ENCODE measurements around the gene PNKD.

Gene PNKD

DNA sequence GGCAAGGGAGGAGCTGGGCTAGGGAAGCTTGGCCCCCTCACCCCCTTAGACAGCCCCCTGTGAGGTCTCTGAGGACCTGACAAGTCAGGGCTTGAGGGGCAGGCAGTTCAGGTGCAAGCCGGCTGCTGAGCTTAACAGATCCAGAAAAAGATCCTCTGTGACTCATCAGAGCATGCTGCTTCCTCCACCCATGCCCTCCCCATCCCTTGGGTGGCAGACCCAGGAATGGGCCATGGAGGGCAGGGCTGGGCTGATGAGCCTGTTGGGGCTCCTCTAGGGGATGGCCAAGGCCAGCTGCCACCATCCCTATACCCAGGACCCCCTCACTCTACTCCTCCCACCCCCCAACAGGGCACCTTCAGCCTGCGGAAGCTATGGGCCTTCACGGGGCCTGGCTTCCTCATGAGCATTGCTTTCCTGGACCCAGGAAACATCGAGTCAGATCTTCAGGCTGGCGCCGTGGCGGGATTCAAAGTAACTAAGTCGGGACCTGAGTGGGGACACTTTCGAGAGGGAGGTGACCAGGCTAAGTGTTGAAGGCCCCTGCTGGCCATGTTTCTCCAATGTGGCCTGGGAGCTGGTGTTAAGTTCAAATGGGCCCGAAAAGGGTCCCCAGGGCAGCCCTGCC lies 113.7 kb downstream of the PNKD start:
- peak; percentile 81 for DNase-seq

DNA sequence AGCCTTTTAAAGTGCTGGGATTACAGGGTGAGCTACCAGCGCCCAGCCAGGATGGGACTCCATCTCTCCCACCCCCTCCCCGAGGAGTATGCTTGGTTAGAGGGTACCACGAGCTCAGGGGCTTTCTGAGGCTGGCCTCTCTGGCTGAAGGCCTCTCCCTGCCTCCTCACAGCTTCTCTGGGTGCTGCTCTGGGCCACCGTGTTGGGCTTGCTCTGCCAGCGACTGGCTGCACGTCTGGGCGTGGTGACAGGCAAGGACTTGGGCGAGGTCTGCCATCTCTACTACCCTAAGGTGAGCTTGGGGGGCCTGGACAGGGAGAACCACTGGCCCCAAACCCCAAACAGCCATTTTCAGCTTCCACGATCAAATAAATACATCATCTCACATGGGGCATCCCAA lies 114.7 kb downstream of the PNKD start:
- no peak for DNase-seq

DNA sequence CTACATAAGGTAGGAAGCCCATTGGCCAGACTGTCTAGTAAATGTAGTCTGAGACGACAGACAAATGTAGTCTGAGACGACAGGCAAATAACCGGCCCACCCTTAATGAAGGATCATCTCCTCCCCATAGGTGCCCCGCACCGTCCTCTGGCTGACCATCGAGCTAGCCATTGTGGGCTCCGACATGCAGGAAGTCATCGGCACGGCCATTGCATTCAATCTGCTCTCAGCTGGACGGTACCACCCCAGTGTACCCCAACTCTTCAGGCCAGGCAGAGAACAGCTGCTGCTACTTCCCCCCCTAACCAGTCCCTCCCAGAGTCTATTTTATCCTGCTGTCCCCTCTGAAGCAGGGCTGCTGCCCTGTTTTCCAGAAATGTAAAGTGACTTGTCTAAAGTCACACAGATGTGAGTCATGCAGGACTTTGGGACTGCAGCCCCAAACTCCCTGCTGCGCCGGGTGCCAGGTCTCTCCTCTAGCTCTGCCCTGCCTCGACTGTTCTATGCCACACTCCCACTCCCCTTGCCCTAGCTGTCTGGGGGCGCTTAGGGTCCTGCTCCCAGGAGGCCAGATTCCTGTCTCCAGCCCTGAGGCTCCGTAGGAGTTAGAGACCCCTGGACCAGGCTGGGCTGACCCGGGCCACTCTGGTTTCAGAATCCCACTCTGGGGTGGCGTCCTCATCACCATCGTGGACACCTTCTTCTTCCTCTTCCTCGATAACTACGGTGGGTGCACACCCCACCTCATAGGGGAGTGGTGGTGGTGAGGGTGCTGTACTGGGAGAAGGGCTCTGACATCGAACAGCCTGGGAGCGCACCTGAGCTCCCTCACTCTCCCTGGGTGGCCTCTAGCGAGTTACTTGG lies 116.4 kb downstream of the PNKD start:
- DNase-seq: no peak

DNA sequence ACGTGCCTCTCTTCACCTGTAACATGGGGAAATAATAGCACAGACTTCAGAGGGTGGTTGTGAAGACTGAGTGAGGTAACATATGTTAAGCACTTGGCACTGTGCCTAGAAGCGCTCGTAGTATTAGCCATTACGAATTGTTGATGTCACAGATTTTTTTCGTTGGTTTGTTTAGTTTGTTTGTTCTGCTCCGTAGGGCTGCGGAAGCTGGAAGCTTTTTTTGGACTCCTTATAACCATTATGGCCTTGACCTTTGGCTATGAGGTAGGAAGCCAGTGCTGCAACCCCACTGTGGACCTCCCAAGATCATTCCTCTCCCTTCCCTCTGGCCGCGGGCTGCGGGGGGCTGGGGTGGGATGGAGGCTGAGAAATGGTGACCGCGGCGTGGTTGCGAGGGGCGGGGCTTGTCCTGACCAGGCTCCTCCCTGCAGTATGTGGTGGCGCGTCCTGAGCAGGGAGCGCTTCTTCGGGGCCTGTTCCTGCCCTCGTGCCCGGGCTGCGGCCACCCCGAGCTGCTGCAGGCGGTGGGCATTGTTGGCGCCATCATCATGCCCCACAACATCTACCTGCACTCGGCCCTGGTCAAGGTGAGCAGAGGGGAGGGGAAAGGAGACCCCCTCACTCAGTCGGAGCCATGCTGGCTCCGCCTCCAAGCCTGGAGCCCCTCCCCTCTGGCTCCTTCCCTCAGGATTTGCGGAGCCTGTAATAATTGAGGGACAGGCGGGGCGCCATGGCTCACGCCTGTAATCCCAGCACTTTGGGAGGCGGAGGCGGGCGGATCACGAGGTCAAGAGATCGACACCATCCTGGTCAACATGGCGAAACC lies 117.3 kb downstream of the PNKD start:
- DNase-seq: peak; percentile 95

DNA sequence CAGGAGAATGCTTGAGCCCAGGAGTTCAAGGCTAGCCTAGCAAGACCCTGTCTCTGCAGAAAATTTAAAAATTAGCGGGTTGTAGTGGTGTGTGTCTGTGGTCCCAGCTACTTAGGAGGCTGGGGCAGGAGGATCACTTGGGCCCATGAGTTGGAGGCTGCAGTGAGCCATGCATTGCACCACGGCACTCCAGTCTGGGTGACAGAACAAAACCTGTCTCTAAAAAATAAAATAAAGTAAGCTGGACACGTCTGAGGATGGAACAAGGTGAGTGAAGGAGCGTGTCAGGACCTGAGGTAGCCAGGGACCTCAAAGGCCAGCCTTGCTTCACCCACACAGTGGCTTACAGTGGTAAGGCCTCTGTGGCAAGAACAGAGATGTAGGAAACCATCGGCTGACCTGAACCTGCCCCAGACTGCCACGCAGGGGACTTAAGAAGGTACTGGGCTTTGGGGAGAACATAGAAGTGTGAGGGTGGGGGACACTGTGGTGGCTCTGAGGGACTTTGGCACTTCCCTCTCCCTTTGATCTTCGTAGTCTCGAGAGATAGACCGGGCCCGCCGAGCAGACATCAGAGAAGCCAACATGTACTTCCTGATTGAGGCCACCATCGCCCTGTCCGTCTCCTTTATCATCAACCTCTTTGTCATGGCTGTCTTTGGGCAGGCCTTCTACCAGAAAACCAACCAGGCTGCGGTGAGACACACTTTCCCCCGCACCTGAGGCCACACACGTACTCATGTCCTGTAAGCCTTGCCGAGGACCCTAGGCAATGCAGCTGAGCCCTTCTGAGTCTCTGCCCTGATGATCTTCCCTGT lies 119.2 kb downstream of the PNKD start:
- DNase-seq: no peak

DNA sequence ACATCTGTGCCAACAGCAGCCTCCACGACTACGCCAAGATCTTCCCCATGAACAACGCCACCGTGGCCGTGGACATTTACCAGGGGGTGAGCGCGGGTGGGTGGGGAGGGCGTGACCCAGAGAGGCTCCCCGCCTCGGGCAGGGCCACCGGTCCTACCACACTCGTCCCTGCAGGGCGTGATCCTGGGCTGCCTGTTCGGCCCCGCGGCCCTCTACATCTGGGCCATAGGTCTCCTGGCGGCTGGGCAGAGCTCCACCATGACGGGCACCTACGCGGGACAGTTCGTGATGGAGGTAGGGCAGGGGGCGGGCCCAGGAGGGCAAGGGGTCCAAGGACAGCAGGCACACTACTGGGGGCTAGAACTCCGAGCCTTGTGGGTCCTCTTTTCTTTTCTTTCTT lies 120.9 kb downstream of the PNKD start:
- no peak for DNase-seq

DNA sequence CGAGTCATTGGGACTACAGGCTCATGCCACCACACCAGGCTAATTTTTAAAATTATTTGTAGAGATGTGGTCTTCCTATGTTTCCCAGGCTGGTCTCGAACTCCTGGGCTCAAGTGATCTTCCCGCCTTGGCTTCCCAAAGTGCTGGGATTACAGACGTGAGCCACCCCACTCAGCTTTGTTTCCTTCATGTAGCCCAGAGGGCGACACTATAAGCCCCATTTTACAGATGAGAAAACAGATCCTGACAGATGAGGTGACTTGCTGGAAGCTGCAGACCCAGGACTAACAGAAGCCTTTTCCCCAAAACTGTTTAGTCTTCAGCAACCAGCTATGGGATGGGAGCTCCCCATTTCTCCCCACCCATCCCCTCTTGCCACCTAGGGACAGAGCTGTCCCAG lies 122.1 kb downstream of the PNKD start:
- DNase-seq: no peak

DNA sequence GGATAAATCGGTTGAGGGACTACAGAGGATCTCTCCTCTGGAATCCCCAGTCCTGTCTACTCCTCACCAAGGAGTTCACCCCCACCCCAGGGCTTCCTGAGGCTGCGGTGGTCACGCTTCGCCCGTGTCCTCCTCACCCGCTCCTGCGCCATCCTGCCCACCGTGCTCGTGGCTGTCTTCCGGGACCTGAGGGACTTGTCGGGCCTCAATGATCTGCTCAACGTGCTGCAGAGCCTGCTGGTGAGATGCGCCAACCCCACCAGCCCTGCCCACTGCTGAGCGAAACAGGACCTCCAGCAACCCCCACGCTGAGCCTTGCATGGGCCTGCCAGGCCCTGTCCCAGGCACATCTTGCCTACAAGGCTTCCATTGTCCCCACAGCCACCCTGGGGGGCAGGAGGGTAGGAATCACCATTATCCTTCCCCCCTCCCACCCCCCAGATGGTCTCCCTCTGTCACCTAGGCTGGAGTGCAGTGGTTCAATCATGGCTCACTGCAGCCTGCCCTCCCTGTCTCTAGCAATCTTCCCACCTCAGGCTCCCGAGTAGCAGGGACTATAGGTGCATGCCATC lies 122.7 kb downstream of the PNKD start:
- no peak for DNase-seq

DNA sequence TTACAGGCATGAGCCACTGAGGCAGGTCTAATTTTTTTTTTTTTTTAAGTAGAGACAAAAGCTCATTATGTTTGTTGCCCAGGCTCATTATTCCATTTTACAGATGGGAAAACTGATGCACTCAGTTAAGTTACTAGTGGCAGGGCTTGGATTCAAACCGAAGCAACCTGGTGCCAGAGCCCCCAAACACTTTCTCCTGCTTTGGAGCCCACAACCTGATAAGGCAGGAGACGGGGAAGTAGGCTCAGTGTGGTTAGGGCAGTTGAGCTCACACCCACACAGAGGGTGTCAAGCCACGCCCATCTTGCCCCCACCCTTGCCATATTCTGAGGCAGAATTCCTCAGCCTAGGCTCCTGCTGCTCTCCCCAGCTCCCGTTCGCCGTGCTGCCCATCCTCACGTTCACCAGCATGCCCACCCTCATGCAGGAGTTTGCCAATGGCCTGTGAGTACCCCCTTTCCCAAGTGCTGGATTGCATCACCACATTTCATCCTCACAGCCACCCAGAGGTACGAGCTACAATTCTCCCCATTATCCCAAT lies 123.5 kb downstream of the PNKD start:
- DNase-seq: no peak

DNA sequence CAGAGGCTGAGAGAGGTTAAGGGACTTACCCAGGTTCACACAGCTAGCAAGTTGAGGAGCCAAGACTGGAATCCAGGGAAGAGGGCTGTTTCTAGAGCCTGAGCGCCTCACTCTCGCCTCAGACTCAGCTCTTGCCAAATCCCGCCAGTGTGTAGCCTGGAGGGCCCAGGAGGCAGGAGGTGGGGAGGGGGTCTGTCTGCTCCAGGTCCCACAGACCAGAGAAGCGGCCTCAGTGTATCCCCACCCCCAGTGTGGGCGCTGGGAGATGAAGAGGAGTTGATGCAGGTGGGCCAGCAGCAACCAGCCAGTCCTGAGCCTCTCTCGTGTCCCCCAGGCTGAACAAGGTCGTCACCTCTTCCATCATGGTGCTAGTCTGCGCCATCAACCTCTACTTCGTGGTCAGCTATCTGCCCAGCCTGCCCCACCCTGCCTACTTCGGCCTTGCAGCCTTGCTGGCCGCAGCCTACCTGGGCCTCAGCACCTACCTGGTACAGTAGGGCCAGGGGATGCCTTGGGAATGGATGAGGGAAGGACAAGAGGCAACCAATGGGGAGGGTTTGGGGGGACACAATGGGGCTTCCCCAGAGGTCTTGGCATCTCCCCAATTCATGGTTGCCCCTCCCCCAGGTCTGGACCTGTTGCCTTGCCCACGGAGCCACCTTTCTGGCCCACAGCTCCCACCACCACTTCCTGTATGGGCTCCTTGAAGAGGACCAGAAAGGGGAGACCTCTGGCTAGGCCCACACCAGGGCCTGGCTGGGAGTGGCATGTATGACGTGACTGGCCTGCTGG lies 124.2 kb downstream of the PNKD start:
- DNase-seq: no peak

DNA sequence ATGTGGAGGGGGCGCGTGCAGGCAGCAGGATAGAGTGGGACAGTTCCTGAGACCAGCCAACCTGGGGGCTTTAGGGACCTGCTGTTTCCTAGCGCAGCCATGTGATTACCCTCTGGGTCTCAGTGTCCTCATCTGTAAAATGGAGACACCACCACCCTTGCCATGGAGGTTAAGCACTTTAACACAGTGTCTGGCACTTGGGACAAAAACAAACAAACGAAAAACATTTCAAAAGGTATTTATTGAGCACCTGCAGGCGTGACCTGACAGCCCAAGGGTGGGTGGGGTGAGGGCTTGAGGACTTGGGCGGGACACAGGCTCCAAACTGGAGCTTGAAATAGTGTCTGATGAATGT lies 124.7 kb downstream of the PNKD start:
- no peak for DNase-seq

DNA sequence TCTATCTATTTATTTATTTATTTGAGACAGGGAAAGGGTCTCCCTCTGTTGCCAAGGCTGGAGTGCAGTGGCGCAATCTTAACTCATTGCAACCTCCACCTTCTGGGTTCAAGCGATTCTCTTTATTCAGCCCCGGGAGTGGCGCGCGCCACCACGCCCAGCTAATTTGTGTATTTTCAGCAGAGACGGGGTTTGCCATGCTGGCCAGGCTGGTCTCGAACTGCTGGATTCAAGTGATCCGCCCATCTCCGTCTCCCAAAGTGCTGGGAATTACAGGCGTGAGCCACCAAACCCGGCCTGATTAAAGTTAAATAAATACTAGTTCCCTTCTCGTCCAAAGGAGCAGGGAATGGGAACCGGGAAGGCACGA lies 125.1 kb downstream of the PNKD start:
- no peak for DNase-seq

DNA sequence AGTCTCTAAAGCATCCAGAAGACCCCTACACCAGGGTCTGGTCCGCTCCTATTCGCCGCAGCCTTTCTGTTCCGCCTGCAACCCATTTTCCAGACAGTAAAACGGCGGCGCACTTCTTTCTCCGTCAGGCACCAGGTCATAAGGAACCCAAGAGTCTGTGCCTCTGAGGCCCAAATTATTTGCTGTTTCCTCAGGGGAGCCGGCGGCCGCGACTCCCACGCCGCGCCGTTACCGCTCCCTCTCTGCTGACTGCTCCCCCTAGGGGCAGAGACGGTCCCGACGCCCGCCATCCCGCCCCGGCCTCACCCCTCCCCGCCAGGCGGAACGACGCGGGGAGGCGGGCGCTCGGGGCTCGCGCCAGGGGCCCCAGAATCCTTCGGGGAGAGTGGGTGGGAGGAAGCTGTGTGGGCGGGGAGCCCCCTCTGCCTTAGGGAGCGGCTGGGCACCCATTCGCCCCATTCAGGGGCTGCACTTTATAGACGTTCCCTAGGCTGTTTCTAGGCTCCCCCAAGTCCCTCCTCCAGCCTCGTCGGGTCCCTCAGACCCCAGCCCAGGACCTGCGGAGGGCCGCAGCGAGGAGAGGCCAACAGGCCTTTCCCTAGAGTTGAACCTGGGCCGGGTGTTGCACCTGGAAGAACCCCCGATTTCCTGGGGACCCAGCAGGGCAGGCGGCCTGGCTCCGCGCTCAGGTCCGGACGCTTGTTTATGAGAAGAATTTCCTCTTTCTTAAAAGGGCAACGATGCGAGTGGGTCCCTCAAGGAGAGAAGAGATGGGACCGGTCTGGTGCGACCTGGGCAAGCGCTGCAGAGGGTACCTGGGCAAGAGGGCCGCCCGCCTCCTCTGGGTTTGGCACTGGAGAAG lies 125.7 kb downstream of the PNKD start:
- peak; percentile 94 for DNase-seq

Data from NCI-H2171 treated with DMSO at 0.1 percent for 48 hours (cell line).